Neural cell (in vitro differentiated cells): ENCODE data around the gene WRAP53. TPM values are rescaled to one million over a fixed set of nuclear protein-coding genes. Genes with fewer than 3 reads are reported as not detected.

Experiments
- H2AFZ ChIP-seq: fragments of 200-600, 300-800 bp; sonication (generic), shearing (Covaris generic); 2 replicates; pipeline ENCODE4 v1.6.0; 2014; ENCODE audit warnings: low read depth, mild to moderate bottlenecking, antibody characterized with exemption, low read length, moderate library complexity
- H3F3A ChIP-seq: fragments of 200-600 bp; shearing (Covaris generic); 2 replicates; pipeline ENCODE4 v1.6.1; 2016; ENCODE audit warnings: mild to moderate bottlenecking, moderate library complexity, mixed read lengths, antibody characterized with exemption, low read length; ENCODE audit not compliant: insufficient read depth, poor library complexity, severe bottlenecking
- H3K27ac ChIP-seq: fragments of 200-600, 300-800 bp; sonication (generic), shearing (Covaris generic); 2 replicates; pipeline ENCODE4 v1.5.1; 2014; ENCODE audit warnings: mild to moderate bottlenecking, low read length, moderate library complexity
- H3K27me3 ChIP-seq: fragments of 300-800, 200-600 bp; sonication (generic), shearing (Covaris generic); 2 replicates; pipeline ENCODE4 v1.6.0; 2014; ENCODE audit warnings: mild to moderate bottlenecking, low read depth, low read length, moderate library complexity; ENCODE audit not compliant: insufficient read depth
- H3K36me3 ChIP-seq: fragments of 300-800, 200-600 bp; sonication (generic), shearing (Covaris generic); 2 replicates; pipeline ENCODE4 v1.5.1; 2014; ENCODE audit warnings: mild to moderate bottlenecking, antibody characterized with exemption, low read length, moderate library complexity; ENCODE audit not compliant: insufficient read depth
- H3K4me2 ChIP-seq: fragments of 300-800, 200-600 bp; sonication (generic), shearing (Covaris generic); 2 replicates; pipeline ENCODE4 v1.6.0; 2014; ENCODE audit warnings: mild to moderate bottlenecking, low read length
- H3K4me3 ChIP-seq: fragments of 300-800, 200-600 bp; sonication (generic), shearing (Covaris generic); 2 replicates; pipeline ENCODE4 v1.5.1; 2014; ENCODE audit warnings: mild to moderate bottlenecking, low read length, moderate library complexity
- H3K79me2 ChIP-seq: fragments of 200-600 bp; shearing (Covaris generic); replicated peaks from 2 replicates; pipeline ENCODE4 v1.6.0; 2014; ENCODE audit warnings: mild to moderate bottlenecking, low read length, moderate library complexity; ENCODE audit not compliant: insufficient read depth
- H3K9ac ChIP-seq: fragments of 300-800, 200-600 bp; sonication (generic), shearing (Covaris generic); 2 replicates; pipeline ENCODE4 v1.6.1; 2016; ENCODE audit warnings: mild to moderate bottlenecking, low read length, mixed read lengths
- H3K9me2 ChIP-seq: fragments of 200-600 bp; shearing (Covaris generic); 2 replicates; pipeline ENCODE4 v1.6.1; 2016; ENCODE audit warnings: mild to moderate bottlenecking, low read length, mixed read lengths; ENCODE audit not compliant: insufficient read depth
- H3K9me3 ChIP-seq: fragments of 200-600, 300-800 bp; sonication (generic), shearing (Covaris generic); 2 replicates; pipeline ENCODE4 v1.6.1; 2016; ENCODE audit warnings: mild to moderate bottlenecking, mixed run types, low read length, moderate library complexity, mixed read lengths
- H4K20me1 ChIP-seq: fragments of 200-600 bp; shearing (Covaris generic); 2 replicates; pipeline ENCODE4 v1.6.1; 2016; ENCODE audit warnings: mild to moderate bottlenecking, mixed run types; ENCODE audit not compliant: insufficient read depth
- CTCF ChIP-seq: fragments of 450-650 bp; IDR thresholded peaks from 2 replicates; pipeline ENCODE4 v1.5.1; 2014; ENCODE audit warnings: antibody characterized with exemption, mild to moderate bottlenecking, moderate library complexity; ENCODE audit not compliant: poor library complexity, severe bottlenecking
- EP300 ChIP-seq: fragments of 450-650 bp; conservative IDR thresholded peaks from 2 replicates; pipeline ENCODE4 v1.6.1; 2014; ENCODE audit warnings: antibody characterized with exemption, mild to moderate bottlenecking, moderate library complexity; ENCODE audit not compliant: poor library complexity, severe bottlenecking
- EZH2 ChIP-seq: fragments of 200-600, 300-800 bp; shearing (Covaris generic), sonication (generic); IDR thresholded peaks from 2 replicates; pipeline ENCODE4 v1.6.1; 2014; ENCODE audit warnings: antibody characterized with exemption, low read length, borderline replicate concordance, mild to moderate bottlenecking; ENCODE audit not compliant: insufficient read depth, poor library complexity, severe bottlenecking
- MXI1 ChIP-seq: fragments of 450-650 bp; conservative IDR thresholded peaks from 2 replicates; pipeline ENCODE4 v1.6.1; 2014; ENCODE audit warnings: antibody characterized with exemption, mild to moderate bottlenecking; ENCODE audit not compliant: poor library complexity, severe bottlenecking
- POLR2AphosphoS5 ChIP-seq: IDR thresholded peaks from 2 replicates; pipeline ENCODE4 v1.6.1; 2012
- RAD21 ChIP-seq: fragments of 450-650 bp; conservative IDR thresholded peaks from 2 replicates; pipeline ENCODE4 v1.6.1; 2014; ENCODE audit warnings: antibody characterized with exemption, mild to moderate bottlenecking, moderate library complexity
- REST ChIP-seq: IDR thresholded peaks from 2 replicates; pipeline ENCODE4 v1.6.1; 2012; ENCODE audit warnings: borderline replicate concordance
- SMC3 ChIP-seq: fragments of 450-650 bp; conservative IDR thresholded peaks from 2 replicates; pipeline ENCODE4 v1.6.1; 2014; ENCODE audit warnings: antibody characterized with exemption, mild to moderate bottlenecking, moderate library complexity; ENCODE audit not compliant: poor library complexity
- polyA plus RNA-seq: library from polyadenylated mRNA; depleted of rRNA; stranded (reverse); fragments of >200 nt; gene quantifications from 2 replicates; pipeline ENCODE4 v1.2.3, GENCODE V29; 2014

The WRAP53 gene
- polyA plus RNA-seq, 1 donor from 2014 or later, result 20.1 TPM

GRCh38 chr17:7651097-7651664 is 37.1 kb upstream of the WRAP53 start:
- Histone ChIP-seq H3K36me3 (no peaks in the 10 kb centered on the region), H3K27me3 (no peaks in the 10 kb centered on the region), H3K4me2 (peak overlapping the region; percentile 54), H3F3A (no peaks in the 10 kb centered on the region), H3K9ac (peak overlapping the region; percentile 86), H3K9me3 (no peaks in the 10 kb centered on the region), H3K27ac (peak overlapping the region; percentile 68), H4K20me1 (no peaks in the 10 kb centered on the region), H2AFZ (peak overlapping the region; percentile 68), H3K4me3 (peak overlapping the region; percentile 95), H3K9me2 (no peaks in the 10 kb centered on the region), H3K79me2 (peaks cover 10% of the 10 kb centered on the region)
- TF ChIP-seq POLR2AphosphoS5 (no peak), MXI1 (peak; percentile 37), REST (no peak), RAD21 (no peak), EZH2 (no peak)

GRCh38 chr17:7651665-7652387 is 36.5 kb upstream of the WRAP53 start:
- Histone ChIP-seq H3K9me2 (no peaks in the 10 kb centered on the region), H2AFZ (no peak overlapping the region), H3K36me3 (no peaks in the 10 kb centered on the region), H3K4me3 (peak overlapping the region; percentile 95), H4K20me1 (no peaks in the 10 kb centered on the region), H3K79me2 (peaks cover 10% of the 10 kb centered on the region), H3K27me3 (no peaks in the 10 kb centered on the region), H3K9me3 (no peaks in the 10 kb centered on the region), H3K4me2 (peak overlapping the region; percentile 80), H3K9ac (peak overlapping the region; percentile 86), H3K27ac (peak overlapping the region; percentile 68), H3F3A (no peaks in the 10 kb centered on the region)
- no peak for TF ChIP-seq EZH2
- TF ChIP-seq POLR2AphosphoS5, result peak; percentile 57
- peak; percentile 37 for TF ChIP-seq RAD21
- peak; percentile 16 for TF ChIP-seq SMC3
- peak; percentile 46 for TF ChIP-seq CTCF
- no peak for TF ChIP-seq EP300
